ENCODE data around the gene RGS8. TPM values are rescaled to one million over a fixed set of nuclear protein-coding genes. Genes with fewer than 3 reads are reported as not detected.

RGS8 gene
- total RNA-seq, 1 experiment from 2014 or later: not detected

DNA sequence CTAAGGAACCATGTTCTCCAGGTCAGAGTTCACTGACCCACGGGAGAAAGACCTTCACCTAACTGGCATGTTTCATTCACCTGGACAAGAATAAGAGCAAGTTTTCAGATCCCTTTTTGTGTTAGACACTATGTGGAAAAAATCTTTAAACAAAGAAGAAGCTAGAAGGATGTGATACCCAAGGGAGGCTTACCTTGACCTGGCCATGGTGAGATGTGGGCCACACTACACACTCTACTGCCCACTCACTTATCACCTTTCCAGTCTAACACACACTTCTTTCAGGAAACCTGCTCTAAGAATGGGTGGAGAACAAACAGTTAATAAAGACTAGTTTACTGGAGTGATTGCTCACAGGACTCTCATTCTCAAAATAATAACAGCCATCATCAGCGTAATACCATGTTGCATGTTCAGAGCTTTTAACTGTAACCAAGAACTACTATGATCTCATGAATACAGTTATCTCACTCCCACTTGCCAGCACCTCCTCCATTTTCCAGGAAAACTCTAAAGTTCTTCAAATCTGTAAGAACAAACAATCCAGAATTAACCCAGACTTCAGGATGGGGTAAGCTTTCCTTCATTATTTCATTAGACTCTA, 1.4 kb downstream of the RGS8 start:
- CTCF ChIA-PET: interaction anchor here (0.7 to 2.3 kb wide), 3 partner anchors 30 to 82 kb away, joined by 4 to 6 read pairs (median 5); no protein-coding TSS in a partner anchor
- H3K9me3 Mint-ChIP-seq (ENCODE audit: low read depth, unreplicated experiment): no peaks in the 10 kb centered on the region
- no TSS peak for BruUV-seq (replicated peaks)
- peaks cover 13% of the 10 kb centered on the region for H3K27me3 Mint-ChIP-seq (ENCODE audit: unreplicated experiment)
- no peaks in the 10 kb centered on the region for H3K4me1 Mint-ChIP-seq (ENCODE audit: low read depth, unreplicated experiment)
- intact Hi-C loops (cut with micrococcal nuclease; ENCODE audit: unreplicated experiment): no loop called here
- no peak for DNase-seq
- no peaks in the 10 kb centered on the region for H3K36me3 Mint-ChIP-seq (ENCODE audit: insufficient read depth, unreplicated experiment)
- H3K4me3 Mint-ChIP-seq (ENCODE audit: low read depth, unreplicated experiment): no peak overlapping the region
- TF ChIP-seq, protein P1, sequence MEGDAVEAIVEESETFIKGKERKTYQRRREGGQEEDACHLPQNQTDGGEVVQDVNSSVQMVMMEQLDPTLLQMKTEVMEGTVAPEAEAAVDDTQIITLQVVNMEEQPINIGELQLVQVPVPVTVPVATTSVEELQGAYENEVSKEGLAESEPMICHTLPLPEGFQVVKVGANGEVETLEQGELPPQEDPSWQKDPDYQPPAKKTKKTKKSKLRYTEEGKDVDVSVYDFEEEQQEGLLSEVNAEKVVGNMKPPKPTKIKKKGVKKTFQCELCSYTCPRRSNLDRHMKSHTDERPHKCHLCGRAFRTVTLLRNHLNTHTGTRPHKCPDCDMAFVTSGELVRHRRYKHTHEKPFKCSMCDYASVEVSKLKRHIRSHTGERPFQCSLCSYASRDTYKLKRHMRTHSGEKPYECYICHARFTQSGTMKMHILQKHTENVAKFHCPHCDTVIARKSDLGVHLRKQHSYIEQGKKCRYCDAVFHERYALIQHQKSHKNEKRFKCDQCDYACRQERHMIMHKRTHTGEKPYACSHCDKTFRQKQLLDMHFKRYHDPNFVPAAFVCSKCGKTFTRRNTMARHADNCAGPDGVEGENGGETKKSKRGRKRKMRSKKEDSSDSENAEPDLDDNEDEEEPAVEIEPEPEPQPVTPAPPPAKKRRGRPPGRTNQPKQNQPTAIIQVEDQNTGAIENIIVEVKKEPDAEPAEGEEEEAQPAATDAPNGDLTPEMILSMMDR (IDR thresholded peaks at IDR 0.05; ENCODE audit: unreplicated experiment): no peak
- no peak overlapping the region for H3K27ac Mint-ChIP-seq (ENCODE audit: unreplicated experiment)

DNA sequence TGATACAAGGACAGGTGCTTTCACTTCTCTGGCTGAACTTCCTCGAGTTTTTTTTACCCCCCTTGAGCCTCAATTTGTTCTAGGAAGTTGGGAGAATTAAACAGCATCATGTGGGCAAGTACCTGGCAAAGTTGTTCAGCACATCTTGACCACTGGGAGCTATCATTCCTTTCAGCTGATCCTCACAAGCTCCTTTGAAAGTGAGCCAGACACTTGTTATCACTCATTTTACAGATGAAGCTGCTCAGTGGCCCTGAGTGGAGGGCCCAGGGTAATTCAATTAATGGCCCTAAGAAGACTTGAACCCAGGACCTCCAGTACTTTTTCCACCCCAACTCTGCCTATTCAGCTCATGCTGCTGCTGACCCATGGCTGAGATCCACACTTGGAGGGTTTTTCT, 2.0 kb downstream of the RGS8 start:
- Mint-ChIP-seq H3K9me3 (ENCODE audit: low read depth, unreplicated experiment) (no peaks in the 10 kb centered on the region), H3K27me3 (ENCODE audit: unreplicated experiment) (peaks cover 13% of the 10 kb centered on the region), H3K36me3 (ENCODE audit: insufficient read depth, unreplicated experiment) (no peaks in the 10 kb centered on the region), H3K4me3 (ENCODE audit: low read depth, unreplicated experiment) (no peak overlapping the region), H3K27ac (ENCODE audit: unreplicated experiment) (no peak overlapping the region), H3K4me1 (ENCODE audit: low read depth, unreplicated experiment) (no peaks in the 10 kb centered on the region)
- intact Hi-C loops (cut with micrococcal nuclease; ENCODE audit: unreplicated experiment): no loop called here
- no peak for DNase-seq
- CTCF ChIA-PET: interaction anchor here (2.0 to 2.3 kb wide), 2 partner anchors 29 to 81 kb away, joined by 4 to 5 read pairs; no protein-coding TSS in a partner anchor
- TF ChIP-seq, protein P1 (IDR thresholded peaks at IDR 0.05; ENCODE audit: unreplicated experiment): no peak
- no TSS peak for BruUV-seq (replicated peaks)

DNA sequence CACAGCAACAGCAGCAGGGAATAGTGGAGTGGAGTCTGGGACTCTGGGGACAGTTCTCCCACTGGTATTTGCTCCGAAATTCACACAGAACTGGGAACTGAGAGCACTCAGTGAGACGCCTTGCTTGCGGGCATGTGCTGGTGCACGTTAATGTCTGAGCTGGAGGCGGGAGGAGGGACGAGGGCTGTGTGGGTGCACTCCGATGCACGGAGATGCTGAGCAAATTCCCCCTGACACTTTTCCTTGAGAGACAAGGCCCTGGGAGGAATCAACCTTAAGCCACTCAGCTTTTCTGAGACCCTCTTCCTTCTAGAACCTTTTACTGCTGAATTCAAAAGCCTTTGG, 2.8 kb downstream of the RGS8 start:
- intact Hi-C loops (cut with micrococcal nuclease; ENCODE audit: unreplicated experiment): loop anchor here (1.0 kb wide), 1 partner anchor 77 kb away; the partner anchor contains the start of gene RGS16
- peaks cover 13% of the 10 kb centered on the region for H3K27me3 Mint-ChIP-seq (ENCODE audit: unreplicated experiment)
- no peaks in the 10 kb centered on the region for H3K36me3 Mint-ChIP-seq (ENCODE audit: insufficient read depth, unreplicated experiment)
- H3K4me3 Mint-ChIP-seq (ENCODE audit: low read depth, unreplicated experiment): no peak overlapping the region
- CTCF ChIA-PET: interaction anchor here (0.6 to 2.3 kb wide), 4 partner anchors 9 to 284 kb away, joined by 3 to 5 read pairs (median 4); no protein-coding TSS in a partner anchor
- no peaks in the 10 kb centered on the region for H3K9me3 Mint-ChIP-seq (ENCODE audit: low read depth, unreplicated experiment)
- no TSS peak for BruUV-seq (replicated peaks)
- no peak overlapping the region for H3K27ac Mint-ChIP-seq (ENCODE audit: unreplicated experiment)
- no peak for DNase-seq
- TF ChIP-seq, protein P1 (IDR thresholded peaks at IDR 0.05; ENCODE audit: unreplicated experiment): no peak
- no peaks in the 10 kb centered on the region for H3K4me1 Mint-ChIP-seq (ENCODE audit: low read depth, unreplicated experiment)

DNA sequence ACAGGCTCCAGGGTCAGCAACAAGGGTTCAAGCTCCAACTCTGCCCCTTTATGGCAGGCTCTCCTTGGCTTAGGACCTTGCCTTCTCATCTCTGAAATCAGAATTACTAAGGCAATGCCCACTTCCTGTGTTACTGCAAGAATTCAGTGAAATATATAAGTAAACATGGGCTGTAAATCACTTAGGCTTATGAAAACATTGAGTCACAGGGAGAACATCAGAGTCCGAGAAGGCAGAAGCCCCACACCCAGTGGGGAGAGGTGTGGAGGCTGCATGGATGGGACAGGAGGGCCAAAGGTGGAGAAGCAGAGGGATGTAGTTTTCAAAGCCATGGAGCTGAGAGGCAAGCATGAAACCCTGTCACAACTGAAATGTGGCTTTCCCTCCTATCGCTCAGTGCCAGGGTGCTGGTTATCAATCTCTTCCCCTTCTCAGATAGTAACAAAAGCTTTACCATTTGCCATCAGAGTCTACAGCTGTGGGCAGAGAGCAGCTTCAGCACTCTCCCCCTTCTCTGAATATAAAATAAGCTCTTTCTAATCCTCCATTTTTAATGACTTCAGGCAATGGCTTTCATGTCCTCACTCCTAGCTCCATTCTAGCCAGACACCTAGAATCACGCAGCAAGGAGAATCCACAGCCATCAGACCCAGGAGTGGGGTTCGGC, 3.4 kb downstream of the RGS8 start:
- no TSS peak for BruUV-seq (replicated peaks)
- Mint-ChIP-seq H3K4me1 (ENCODE audit: low read depth, unreplicated experiment) (no peaks in the 10 kb centered on the region), H3K9me3 (ENCODE audit: low read depth, unreplicated experiment) (no peaks in the 10 kb centered on the region), H3K27me3 (ENCODE audit: unreplicated experiment) (peaks cover 14% of the 10 kb centered on the region), H3K4me3 (ENCODE audit: low read depth, unreplicated experiment) (no peak overlapping the region), H3K36me3 (ENCODE audit: insufficient read depth, unreplicated experiment) (no peaks in the 10 kb centered on the region), H3K27ac (ENCODE audit: unreplicated experiment) (no peak overlapping the region)
- CTCF ChIA-PET: interaction anchor here (0.6 to 2.3 kb wide), 5 partner anchors 10 to 283 kb away, joined by 3 to 5 read pairs (median 3); no protein-coding TSS in a partner anchor
- intact Hi-C loops (cut with micrococcal nuclease; ENCODE audit: unreplicated experiment): loop anchor here (1.0 kb wide), 1 partner anchor 77 kb away; the partner anchor contains the start of gene RGS16
- no peak for DNase-seq
- TF ChIP-seq, protein P1 (IDR thresholded peaks at IDR 0.05; ENCODE audit: unreplicated experiment): no peak
